ENCODE measurements around the gene NBPF3. TPM values are rescaled to one million over a fixed set of nuclear protein-coding genes. Genes with fewer than 3 reads are reported as not detected.
A peak's percentile ranks its signal among the peaks of the same experiment; 100 is the strongest.

NBPF3 gene
- total RNA-seq, 2 donors from 2014 or later = 4.7 to 8.0 TPM

DNA sequence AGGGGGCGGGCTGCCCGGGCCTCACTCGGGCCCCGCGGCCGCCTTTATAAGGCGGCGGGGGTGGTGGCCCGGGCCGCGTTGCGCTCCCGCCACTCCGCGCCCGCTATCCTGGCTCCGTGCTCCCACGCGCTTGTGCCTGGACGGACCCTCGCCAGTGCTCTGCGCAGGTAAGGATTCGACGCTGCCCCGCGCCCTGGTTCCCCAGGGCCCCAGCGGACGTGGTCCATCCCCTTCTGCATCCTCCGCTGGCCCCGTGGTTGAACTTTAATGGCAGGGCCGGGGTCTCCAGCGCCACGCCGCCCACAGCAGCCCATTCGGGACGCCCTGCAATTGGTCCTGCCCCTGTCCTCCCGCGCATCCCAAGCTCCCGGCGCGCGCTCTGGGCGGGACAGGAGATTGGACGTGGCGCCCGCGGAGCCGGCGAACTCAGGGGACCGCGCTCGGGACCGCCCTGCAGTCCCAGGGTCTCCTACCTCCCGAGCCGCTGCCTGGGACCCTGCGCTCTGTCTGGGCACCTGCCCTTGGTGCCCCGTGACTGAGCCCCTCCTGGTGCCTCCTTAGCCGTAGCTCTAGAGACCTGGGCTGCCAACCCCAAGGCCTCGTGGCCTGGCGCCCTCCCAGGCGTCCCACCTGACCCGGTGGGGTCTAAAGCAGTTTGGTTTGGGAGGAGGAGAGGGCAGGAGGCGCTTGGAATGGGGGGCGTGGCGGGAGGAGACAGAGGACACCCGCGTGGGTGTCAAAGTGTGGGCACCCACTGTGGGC lies 69.6 kb downstream of the NBPF3 start, which contains the start of gene ALPL:
ALPL (plus strand) TSS at position 73 of the 762 bp plus-strand sequence. CDS start 44,659 bp downstream, outside the sequence.
- no peak for DNase-seq
- H3K27ac ChIP-seq = no peak within 1 kb of the TSS
- TF ChIP-seq, protein P1, sequence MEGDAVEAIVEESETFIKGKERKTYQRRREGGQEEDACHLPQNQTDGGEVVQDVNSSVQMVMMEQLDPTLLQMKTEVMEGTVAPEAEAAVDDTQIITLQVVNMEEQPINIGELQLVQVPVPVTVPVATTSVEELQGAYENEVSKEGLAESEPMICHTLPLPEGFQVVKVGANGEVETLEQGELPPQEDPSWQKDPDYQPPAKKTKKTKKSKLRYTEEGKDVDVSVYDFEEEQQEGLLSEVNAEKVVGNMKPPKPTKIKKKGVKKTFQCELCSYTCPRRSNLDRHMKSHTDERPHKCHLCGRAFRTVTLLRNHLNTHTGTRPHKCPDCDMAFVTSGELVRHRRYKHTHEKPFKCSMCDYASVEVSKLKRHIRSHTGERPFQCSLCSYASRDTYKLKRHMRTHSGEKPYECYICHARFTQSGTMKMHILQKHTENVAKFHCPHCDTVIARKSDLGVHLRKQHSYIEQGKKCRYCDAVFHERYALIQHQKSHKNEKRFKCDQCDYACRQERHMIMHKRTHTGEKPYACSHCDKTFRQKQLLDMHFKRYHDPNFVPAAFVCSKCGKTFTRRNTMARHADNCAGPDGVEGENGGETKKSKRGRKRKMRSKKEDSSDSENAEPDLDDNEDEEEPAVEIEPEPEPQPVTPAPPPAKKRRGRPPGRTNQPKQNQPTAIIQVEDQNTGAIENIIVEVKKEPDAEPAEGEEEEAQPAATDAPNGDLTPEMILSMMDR (IDR thresholded peaks at IDR 0.05) = no peak
- H3K9ac ChIP-seq (ENCODE audit: low read depth in 2 of 2, low read length in 2 of 2) = peak within 1 kb of the TSS in 1 of 2 donors; percentile 40
- H3K27me3 ChIP-seq = peaks cover 6% of the 10 kb centered on the region
- no peaks in the 10 kb centered on the region for H3K36me3 ChIP-seq
- peaks cover 3% of the 10 kb centered on the region for H3K4me1 ChIP-seq
- no peaks in the 10 kb centered on the region for H3K9me3 ChIP-seq
- no peak within 1 kb of the TSS for H3K4me3 ChIP-seq
- intact Hi-C loops (cut with DNase I) = loop anchor here (2.0 to 10.0 kb wide), 3 partner anchors 25 to 149 kb away; no protein-coding TSS in a partner anchor

DNA sequence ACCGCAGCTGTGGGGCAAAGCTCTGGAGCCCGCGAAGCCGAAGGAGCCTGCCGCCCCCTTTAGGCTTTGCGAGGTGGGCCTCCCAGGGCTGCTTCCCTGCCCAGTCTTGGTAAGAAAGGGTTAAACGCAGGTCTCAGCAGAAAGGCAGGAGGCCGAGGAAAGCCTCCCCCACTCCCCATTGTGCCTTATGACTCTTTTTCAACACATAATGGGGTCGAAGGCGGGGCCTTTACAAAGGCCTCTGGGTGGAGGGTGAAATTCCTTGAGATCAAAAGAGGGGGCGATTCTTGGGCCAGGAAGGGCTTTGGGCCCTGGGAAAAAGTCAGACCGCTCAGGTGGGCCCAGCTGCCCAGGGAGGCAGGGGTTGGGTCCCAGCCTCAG lies 70.2 kb downstream of the NBPF3 start:
- intact Hi-C loops (cut with DNase I) = no loop called here
- peaks cover 3% of the 10 kb centered on the region for H3K4me1 ChIP-seq
- TF ChIP-seq, protein P1 (IDR thresholded peaks at IDR 0.05) = no peak
- no peak overlapping the region for H3K27ac ChIP-seq
- H3K27me3 ChIP-seq = peaks cover 6% of the 10 kb centered on the region
- H3K4me3 ChIP-seq = no peak overlapping the region
- H3K9ac ChIP-seq (ENCODE audit: low read depth in 2 of 2, low read length in 2 of 2) = no peak overlapping the region
- no peaks in the 10 kb centered on the region for H3K36me3 ChIP-seq
- no peaks in the 10 kb centered on the region for H3K9me3 ChIP-seq
- no peak for DNase-seq

DNA sequence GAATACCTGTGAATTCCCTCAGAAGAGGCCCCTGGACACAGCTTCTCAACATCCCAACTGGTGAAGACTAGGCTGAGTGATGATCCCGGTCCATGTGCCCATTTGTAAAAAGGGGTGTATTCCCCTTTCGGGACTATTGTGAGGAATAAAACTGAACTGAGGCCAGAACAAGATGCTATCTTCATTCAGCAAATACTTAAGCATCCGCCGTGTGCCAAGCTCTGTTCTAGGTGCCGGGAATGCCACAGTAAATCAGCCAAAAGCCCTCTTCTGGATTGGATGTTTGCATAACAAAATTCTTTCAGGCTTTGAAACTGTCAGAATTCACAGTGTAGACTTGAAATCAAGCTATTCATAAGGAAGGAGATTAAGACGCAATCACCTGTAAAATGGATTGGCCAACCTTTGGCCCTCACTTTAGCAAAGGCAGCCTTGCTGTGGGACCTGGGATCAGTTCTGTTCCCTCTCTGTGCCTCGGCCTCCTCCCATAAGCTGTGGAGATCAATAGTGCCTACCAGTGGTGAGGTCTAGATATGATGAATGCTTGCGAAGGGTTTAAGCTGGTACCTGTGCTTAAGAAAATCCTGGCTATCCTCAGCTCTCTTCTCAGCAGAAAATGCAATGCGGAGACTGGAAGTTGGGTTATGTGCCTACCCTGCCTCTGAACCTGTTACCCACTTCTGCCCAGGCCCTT lies 71.1 kb downstream of the NBPF3 start:
- TF ChIP-seq, protein P1 (IDR thresholded peaks at IDR 0.05) = no peak
- H3K27me3 ChIP-seq = peaks cover 6% of the 10 kb centered on the region
- intact Hi-C loops (cut with DNase I) = no loop called here
- no peak overlapping the region for H3K9ac ChIP-seq (ENCODE audit: low read depth in 2 of 2, low read length in 2 of 2)
- DNase-seq = no peak
- H3K36me3 ChIP-seq = no peaks in the 10 kb centered on the region
- H3K9me3 ChIP-seq = no peaks in the 10 kb centered on the region
- H3K4me3 ChIP-seq = no peak overlapping the region
- H3K27ac ChIP-seq = no peak overlapping the region
- peaks cover 3% of the 10 kb centered on the region for H3K4me1 ChIP-seq

DNA sequence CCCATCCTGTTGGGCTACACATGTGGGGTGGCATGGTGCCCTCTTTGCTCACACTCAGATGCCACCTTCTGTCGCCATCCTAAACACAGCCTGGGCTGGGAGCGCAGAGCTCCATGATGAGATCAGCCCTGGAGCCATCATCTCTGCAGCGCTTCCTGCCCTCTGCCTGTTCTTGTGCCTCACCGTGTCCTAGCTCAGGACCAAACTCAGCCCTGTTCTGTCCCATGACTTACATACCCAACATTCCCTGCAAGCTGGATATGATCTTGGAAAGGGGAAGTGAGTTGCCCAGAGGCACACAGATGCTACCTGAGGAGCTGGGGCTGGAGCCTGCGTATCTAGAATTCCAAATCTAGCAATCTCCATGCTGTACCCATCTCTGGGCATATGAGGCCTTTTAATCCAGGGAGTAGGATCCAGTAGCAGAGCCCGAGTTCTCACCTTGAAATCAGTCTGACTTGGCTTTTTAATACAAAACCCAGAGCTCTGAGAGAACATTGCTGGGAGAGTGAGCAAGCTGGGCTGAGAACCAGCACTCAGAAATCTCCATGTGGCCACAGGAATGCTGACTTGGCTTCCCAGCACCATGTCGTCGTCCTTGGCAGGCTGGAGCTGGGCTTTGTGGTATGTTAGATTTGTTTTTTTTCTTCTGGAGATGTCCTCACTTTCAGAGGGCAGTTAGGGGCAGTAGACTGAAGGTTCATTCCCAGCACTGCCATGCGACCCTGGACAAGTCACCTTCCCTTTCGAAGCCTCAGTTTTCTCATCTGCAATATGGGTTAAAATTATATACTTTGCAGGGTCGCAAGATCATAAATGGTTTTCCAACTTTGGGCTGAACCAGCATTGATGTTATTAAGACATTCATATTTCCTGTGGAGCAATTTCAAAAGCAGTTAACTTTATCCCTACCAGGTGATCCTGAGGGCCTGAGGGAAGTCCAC lies 71.9 kb downstream of the NBPF3 start:
- Histone ChIP-seq H3K9ac (ENCODE audit: low read depth in 2 of 2, low read length in 2 of 2) (no peak overlapping the region), H3K36me3 (no peaks in the 10 kb centered on the region), H3K27me3 (peaks cover 6% of the 10 kb centered on the region), H3K9me3 (no peaks in the 10 kb centered on the region), H3K4me1 (peaks cover 3% of the 10 kb centered on the region), H3K27ac (no peak overlapping the region), H3K4me3 (no peak overlapping the region)
- DNase-seq = no peak
- TF ChIP-seq, protein P1 (IDR thresholded peaks at IDR 0.05) = no peak
- intact Hi-C loops (cut with DNase I) = no loop called here

DNA sequence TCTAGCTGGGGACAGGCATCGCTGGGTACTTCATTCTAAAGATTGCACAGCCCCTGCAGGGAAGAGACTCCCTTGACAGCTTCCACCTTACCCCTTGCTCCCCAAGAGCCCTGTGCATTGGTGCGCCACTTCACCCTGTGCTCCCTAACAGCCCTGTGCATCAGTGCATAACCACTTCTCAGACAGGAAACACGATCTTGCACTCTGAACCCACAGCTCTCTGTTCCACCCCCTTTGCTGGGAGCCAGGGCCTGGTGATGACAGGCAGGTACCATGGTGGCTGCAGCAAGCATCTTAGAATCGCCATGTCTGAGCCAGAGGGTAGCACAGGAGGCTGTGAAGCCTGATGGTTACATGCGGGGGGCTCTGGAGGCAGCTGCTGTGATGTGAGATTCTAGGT lies 74.3 kb downstream of the NBPF3 start:
- intact Hi-C loops (cut with DNase I) = no loop called here

More for the DNA sequence above, 74.3 kb downstream of the NBPF3 start:
- H3K4me3 ChIP-seq = no peak overlapping the region
- no peak overlapping the region for H3K27ac ChIP-seq
- H3K9me3 ChIP-seq = no peaks in the 10 kb centered on the region
- no peaks in the 10 kb centered on the region for H3K36me3 ChIP-seq
- H3K27me3 ChIP-seq = peaks cover 6% of the 10 kb centered on the region
- no peak for DNase-seq
- H3K4me1 ChIP-seq = no peaks in the 10 kb centered on the region
- TF ChIP-seq, protein P1 (IDR thresholded peaks at IDR 0.05) = no peak
- H3K9ac ChIP-seq (ENCODE audit: low read depth in 2 of 2, low read length in 2 of 2) = no peak overlapping the region
